ENCODE measurements around the gene TBXAS1.
"Not testable (repeated sequence)": the region's sequence is repeated elsewhere in the genome, so short reads cannot be mapped to it uniquely, and the experiment has no call there.

The TBXAS1 gene

GRCh38 chr7:139918480-139918879 is 89.4 kb downstream of the TBXAS1 start:
- H3K4me3 Mint-ChIP-seq, result no peak overlapping the region
- no peak overlapping the region for H3K27ac Mint-ChIP-seq
- H3K4me1 Mint-ChIP-seq, result peaks cover 27% of the 10 kb centered on the region
- ATAC-seq (no peak), DNase-seq (ENCODE audit: low spot score in 2 of 2) (no peak)
- no peaks in the 10 kb centered on the region for H3K9me3 Mint-ChIP-seq
- no peaks in the 10 kb centered on the region for H3K36me3 Mint-ChIP-seq

DNA sequence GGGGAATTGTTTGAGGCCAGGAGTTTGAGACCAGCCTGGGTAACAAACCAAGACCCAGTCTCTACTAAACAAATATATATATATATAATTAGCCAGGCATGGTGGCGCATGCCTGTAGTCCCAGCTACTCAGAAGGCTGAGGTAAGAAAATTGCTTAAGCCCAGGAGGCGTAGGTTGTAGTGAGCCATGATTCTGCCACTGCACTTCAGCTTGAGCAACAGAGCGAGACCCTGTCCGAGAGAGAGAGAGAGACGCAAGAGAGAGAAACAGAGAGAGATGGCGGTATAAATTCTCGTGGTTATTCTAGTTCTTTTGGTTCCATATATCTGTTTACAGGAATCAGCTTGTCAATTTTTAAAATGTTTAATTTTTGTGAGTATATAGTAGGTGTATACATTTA is 94.0 kb downstream of the TBXAS1 start:
- H3K4me1 Mint-ChIP-seq, result peaks cover 1% of the 10 kb centered on the region
- H3K9me3 Mint-ChIP-seq, result no peaks in the 10 kb centered on the region
- H3K36me3 Mint-ChIP-seq, result no peaks in the 10 kb centered on the region
- no peak overlapping the region for H3K27ac Mint-ChIP-seq
- no peak for ATAC-seq
- DNase-seq (ENCODE audit: low spot score in 2 of 2), result no peak
- no peak overlapping the region for H3K4me3 Mint-ChIP-seq

- no peaks in the 10 kb centered on the region for H3K36me3 Mint-ChIP-seq
- ATAC-seq (no peak), DNase-seq (ENCODE audit: low spot score in 2 of 2) (no peak)
- H3K4me3 Mint-ChIP-seq, result no peak overlapping the region
- H3K9me3 Mint-ChIP-seq, result no peaks in the 10 kb centered on the region
- peaks cover 6% of the 10 kb centered on the region for H3K4me1 Mint-ChIP-seq
- H3K27ac Mint-ChIP-seq, result no peak overlapping the region
Observed at GRCh38 chr7:139924461-139924860, 95.4 kb downstream of the TBXAS1 start.

GRCh38 chr7:139929221-139929620 is 100.2 kb downstream of the TBXAS1 start:
- not testable (repeated sequence) for DNase-seq (ENCODE audit: low spot score in 2 of 2); H3K4me3 Mint-ChIP-seq; H3K36me3 Mint-ChIP-seq; H3K9me3 Mint-ChIP-seq; H3K27ac Mint-ChIP-seq
- ATAC-seq, result peak; percentile 51
- H3K4me1 Mint-ChIP-seq, result peaks cover 17% of the 10 kb centered on the region

GRCh38 chr7:139930286-139930965 is 101.4 kb downstream of the TBXAS1 start:
- H3K9me3 Mint-ChIP-seq, result no peaks in the 10 kb centered on the region
- no peak overlapping the region for H3K4me3 Mint-ChIP-seq
- ATAC-seq (no peak), DNase-seq (ENCODE audit: low spot score in 2 of 2) (peak in 1 of 2 donors; percentile 33)
- no peak overlapping the region for H3K27ac Mint-ChIP-seq
- H3K4me1 Mint-ChIP-seq, result peaks cover 17% of the 10 kb centered on the region
- H3K36me3 Mint-ChIP-seq, result no peaks in the 10 kb centered on the region

GRCh38 chr7:139931190-139931934 is 102.3 kb downstream of the TBXAS1 start:
- no peak overlapping the region for H3K27ac Mint-ChIP-seq
- peaks cover 17% of the 10 kb centered on the region for H3K4me1 Mint-ChIP-seq
- no peaks in the 10 kb centered on the region for H3K36me3 Mint-ChIP-seq
- no peak overlapping the region for H3K4me3 Mint-ChIP-seq
- ATAC-seq (peak; percentile 56), DNase-seq (ENCODE audit: low spot score in 2 of 2) (peak in 1 of 2 donors; percentile 38)
- H3K9me3 Mint-ChIP-seq, result no peaks in the 10 kb centered on the region

DNA sequence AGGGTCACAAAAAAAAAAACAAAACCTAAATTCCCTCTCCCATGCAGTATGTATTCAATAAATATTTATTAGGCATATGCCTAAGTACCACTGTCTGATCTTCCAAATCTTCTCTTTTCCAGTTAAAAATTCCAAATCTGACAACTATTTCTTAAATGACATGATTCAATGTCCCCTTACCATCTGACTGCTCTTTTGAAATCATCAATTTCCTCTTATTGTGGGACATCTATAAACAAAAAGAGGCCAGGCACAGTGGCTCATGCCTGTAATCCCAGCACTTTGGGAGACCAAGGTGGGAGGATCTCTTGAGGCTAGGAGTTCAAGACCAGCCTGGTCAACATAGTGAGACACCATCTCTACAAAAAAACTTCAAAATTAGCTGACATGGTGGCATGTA is 103.5 kb downstream of the TBXAS1 start:
- peaks cover 6% of the 10 kb centered on the region for H3K36me3 Mint-ChIP-seq
- H3K9me3 Mint-ChIP-seq, result no peaks in the 10 kb centered on the region
- ATAC-seq (no peak), DNase-seq (ENCODE audit: low spot score in 2 of 2) (no peak)
- no peak overlapping the region for H3K27ac Mint-ChIP-seq
- H3K4me3 Mint-ChIP-seq, result no peak overlapping the region
- peaks cover 17% of the 10 kb centered on the region for H3K4me1 Mint-ChIP-seq

DNA sequence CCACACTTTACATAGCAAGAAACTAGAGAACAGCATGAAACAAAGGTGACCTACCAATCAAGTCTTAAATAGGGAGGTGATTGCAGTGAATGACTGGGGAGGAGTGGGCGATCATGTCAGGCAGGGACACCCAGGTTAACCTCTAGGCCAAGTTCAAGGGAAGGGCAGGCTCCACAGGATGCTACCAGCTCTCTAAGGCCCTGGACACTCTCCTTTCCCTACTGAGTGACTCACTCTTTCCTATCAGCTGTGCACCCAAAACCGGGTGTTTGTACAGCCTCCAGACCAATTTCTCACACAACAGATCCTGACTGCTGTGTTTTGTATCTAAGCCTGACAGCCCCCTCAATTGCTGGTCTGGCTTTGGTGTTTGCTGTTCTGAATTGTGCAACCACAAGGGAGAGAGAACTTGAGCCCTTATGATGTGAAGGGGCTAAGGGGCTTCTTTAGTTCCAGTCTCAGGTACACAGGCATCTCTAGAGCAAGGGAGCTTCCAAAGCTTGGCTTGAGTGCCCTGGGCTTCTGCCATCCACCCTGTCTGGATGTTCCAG is 107.8 kb downstream of the TBXAS1 start:
- H3K4me1 Mint-ChIP-seq, result peaks cover 10% of the 10 kb centered on the region
- DNase-seq (ENCODE audit: low spot score in 2 of 2), result no peak
- peak; percentile 53 for ATAC-seq
- H3K9me3 Mint-ChIP-seq, result no peaks in the 10 kb centered on the region
- peak overlapping the region; percentile 37 for H3K27ac Mint-ChIP-seq
- no peak overlapping the region for H3K4me3 Mint-ChIP-seq
- peaks cover 6% of the 10 kb centered on the region for H3K36me3 Mint-ChIP-seq

GRCh38 chr7:139937715-139938114 is 108.7 kb downstream of the TBXAS1 start:
- H3K4me1 Mint-ChIP-seq, result peaks cover 10% of the 10 kb centered on the region
- ATAC-seq (no peak), DNase-seq (ENCODE audit: low spot score in 2 of 2) (no peak)
- peak overlapping the region; percentile 37 for H3K27ac Mint-ChIP-seq
- no peak overlapping the region for H3K4me3 Mint-ChIP-seq
- H3K36me3 Mint-ChIP-seq, result peaks cover 6% of the 10 kb centered on the region
- H3K9me3 Mint-ChIP-seq, result no peaks in the 10 kb centered on the region

GRCh38 chr7:139940866-139941265 is 111.8 kb downstream of the TBXAS1 start:
- no peak overlapping the region for H3K4me3 Mint-ChIP-seq
- peaks cover 10% of the 10 kb centered on the region for H3K4me1 Mint-ChIP-seq
- DNase-seq (ENCODE audit: low spot score in 2 of 2), result no peak
- peak overlapping the region; percentile 4 for H3K27ac Mint-ChIP-seq
- ATAC-seq, result peak; percentile 98
- H3K36me3 Mint-ChIP-seq, result peaks cover 6% of the 10 kb centered on the region
- peaks cover 7% of the 10 kb centered on the region for H3K9me3 Mint-ChIP-seq

- no peak overlapping the region for H3K4me3 Mint-ChIP-seq
- peaks cover 10% of the 10 kb centered on the region for H3K4me1 Mint-ChIP-seq
- ATAC-seq (no peak), DNase-seq (ENCODE audit: low spot score in 2 of 2) (no peak)
- peaks cover 11% of the 10 kb centered on the region for H3K9me3 Mint-ChIP-seq
- H3K36me3 Mint-ChIP-seq, result peaks cover 6% of the 10 kb centered on the region
- H3K27ac Mint-ChIP-seq, result peak overlapping the region; percentile 4
Observed at GRCh38 chr7:139941421-139941820, 112.4 kb downstream of the TBXAS1 start.

GRCh38 chr7:139941866-139942265 is 112.8 kb downstream of the TBXAS1 start:
- peaks cover 10% of the 10 kb centered on the region for H3K4me1 Mint-ChIP-seq
- H3K36me3 Mint-ChIP-seq, result peaks cover 3% of the 10 kb centered on the region
- no peak overlapping the region for H3K27ac Mint-ChIP-seq
- H3K4me3 Mint-ChIP-seq, result no peak overlapping the region
- ATAC-seq, result no peak
- DNase-seq (ENCODE audit: low spot score in 2 of 2), result no peak
- H3K9me3 Mint-ChIP-seq, result peaks cover 12% of the 10 kb centered on the region

DNA sequence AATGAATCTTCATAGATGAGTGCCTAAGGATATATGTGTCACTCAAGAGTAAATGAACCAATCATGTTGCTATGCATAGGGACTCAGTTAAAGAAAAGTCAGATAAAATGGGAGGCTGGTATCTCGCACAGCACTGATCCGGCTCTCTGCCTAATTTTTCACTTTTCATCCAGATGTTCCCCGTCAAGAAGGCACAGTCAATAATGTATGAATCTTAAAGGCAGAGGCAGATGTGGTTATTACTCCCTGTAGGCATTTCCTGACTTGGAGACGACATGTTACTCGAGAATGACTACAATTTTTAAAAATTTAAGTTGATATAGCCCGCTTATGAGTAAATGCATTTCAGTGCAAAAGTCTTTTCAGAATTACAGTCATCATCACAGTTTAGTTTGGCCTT is 113.6 kb downstream of the TBXAS1 start:
- H3K9me3 Mint-ChIP-seq, result peaks cover 16% of the 10 kb centered on the region
- H3K4me3 Mint-ChIP-seq, result no peak overlapping the region
- ATAC-seq, result no peak
- peaks cover 10% of the 10 kb centered on the region for H3K4me1 Mint-ChIP-seq
- H3K36me3 Mint-ChIP-seq, result no peaks in the 10 kb centered on the region
- H3K27ac Mint-ChIP-seq, result no peak overlapping the region
- DNase-seq (ENCODE audit: low spot score in 2 of 2), result no peak

DNA sequence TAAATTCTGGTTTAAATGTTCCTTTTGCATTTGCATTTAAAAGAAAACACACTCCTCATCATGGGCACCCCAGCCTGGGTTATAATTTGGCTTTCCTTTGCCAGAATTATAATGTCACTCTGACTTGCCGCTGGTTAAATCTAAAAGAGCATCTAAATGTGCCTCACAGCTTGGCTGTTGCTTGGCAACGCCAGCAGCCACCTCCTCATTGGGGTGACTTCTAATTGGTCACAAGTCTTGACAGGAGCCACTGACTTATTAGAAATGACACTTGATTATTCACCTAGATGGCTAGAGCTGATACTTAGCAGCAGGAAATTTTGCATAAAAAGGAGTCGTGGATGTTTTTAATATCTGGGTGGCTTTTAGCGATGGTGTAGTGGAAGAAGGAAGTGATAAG is 114.3 kb downstream of the TBXAS1 start:
- DNase-seq (ENCODE audit: low spot score in 2 of 2) (no peak), ATAC-seq (no peak)
- Mint-ChIP-seq H3K4me3 (no peak overlapping the region), H3K27ac (no peak overlapping the region), H3K9me3 (peaks cover 16% of the 10 kb centered on the region), H3K4me1 (peaks cover 10% of the 10 kb centered on the region), H3K36me3 (no peaks in the 10 kb centered on the region)

GRCh38 chr7:139944248-139944647 is 115.2 kb downstream of the TBXAS1 start:
- H3K4me1 Mint-ChIP-seq, result peaks cover 10% of the 10 kb centered on the region
- no peak overlapping the region for H3K4me3 Mint-ChIP-seq
- DNase-seq (ENCODE audit: low spot score in 2 of 2) (no peak), ATAC-seq (no peak)
- H3K9me3 Mint-ChIP-seq, result peaks cover 16% of the 10 kb centered on the region
- H3K36me3 Mint-ChIP-seq, result no peaks in the 10 kb centered on the region
- no peak overlapping the region for H3K27ac Mint-ChIP-seq

DNA sequence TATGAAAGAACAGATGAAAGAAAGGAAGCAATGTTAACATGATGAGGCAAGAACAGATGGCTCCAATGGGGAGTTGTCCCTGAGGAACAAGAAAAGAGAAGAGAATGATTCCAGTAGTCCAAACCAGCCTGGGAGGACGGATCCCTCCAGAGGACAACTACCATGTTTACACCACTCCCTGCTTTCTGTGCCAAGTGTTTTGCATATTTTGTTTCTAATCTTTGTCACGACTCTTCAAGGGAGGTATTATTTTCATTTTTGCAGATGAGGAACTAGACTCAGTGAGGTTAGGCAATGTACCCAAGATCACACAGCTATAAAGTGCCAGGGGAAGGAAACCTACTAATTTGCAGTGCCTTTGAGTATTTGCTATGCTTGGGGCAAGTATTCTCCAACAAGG is 117.5 kb downstream of the TBXAS1 start:
- H3K4me1 Mint-ChIP-seq, result no peaks in the 10 kb centered on the region
- H3K27ac Mint-ChIP-seq, result no peak overlapping the region
- no peaks in the 10 kb centered on the region for H3K36me3 Mint-ChIP-seq
- peaks cover 16% of the 10 kb centered on the region for H3K9me3 Mint-ChIP-seq
- ATAC-seq, result no peak
- DNase-seq (ENCODE audit: low spot score in 2 of 2), result no peak
- H3K4me3 Mint-ChIP-seq, result no peak overlapping the region

All from stimulated activated effector memory CD8-positive, alpha-beta T cell treated with anti-CD3 and anti-CD28 coated beads, Interleukin-12 subunit alpha, Interleukin-12 subunit beta, amount 100 ng/mL, for 72 hours (primary cell).